H9 (cell line): ENCODE data around the gene DNMBP. TPM values are rescaled to one million over a fixed set of nuclear protein-coding genes. Genes with fewer than 3 reads are reported as not detected.

Experiments used
- DNase-seq: peaks from one replicate; pipeline ENCODE4 v3.0.0-alpha.2; 2017
- H2AFZ ChIP-seq: one replicate; pipeline ENCODE4 v1.6.1; 2013; ENCODE audit warnings: mild to moderate bottlenecking, low read length, control low read depth, moderate library complexity
- H2AK5ac ChIP-seq: 2 replicates; pipeline ENCODE4 v1.6.1; 2013; ENCODE audit warnings: low read length, control low read depth, mixed read lengths; ENCODE audit not compliant: insufficient read length
- H2BK120ac ChIP-seq: one replicate; pipeline ENCODE4 v1.6.1; 2013; ENCODE audit warnings: low read depth, mild to moderate bottlenecking, low read length, control low read depth, inconsistent platforms; ENCODE audit not compliant: poor library complexity, severe bottlenecking
- H2BK12ac ChIP-seq: 2 replicates; pipeline ENCODE4 v1.6.1; 2013; ENCODE audit warnings: low read length, control low read depth, mixed read lengths, low read depth; ENCODE audit not compliant: insufficient read length
- H2BK15ac ChIP-seq: 2 replicates; pipeline ENCODE4 v1.6.1; 2013; ENCODE audit warnings: low read depth, low read length, control low read depth
- H2BK20ac ChIP-seq: one replicate; pipeline ENCODE4 v1.6.1; 2013; ENCODE audit warnings: low read depth, mild to moderate bottlenecking, low read length, control low read depth, inconsistent platforms; ENCODE audit not compliant: poor library complexity, severe bottlenecking
- H2BK5ac ChIP-seq: 2 replicates; pipeline ENCODE4 v1.6.1; 2013; ENCODE audit warnings: low read length, control low read depth, mixed read lengths; ENCODE audit not compliant: insufficient read length
- H3K14ac ChIP-seq: 2 replicates; pipeline ENCODE4 v1.6.1; 2013; ENCODE audit warnings: low read length, control low read depth; ENCODE audit not compliant: insufficient read depth
- H3K18ac ChIP-seq: 2 replicates; pipeline ENCODE4 v1.6.1; 2013; ENCODE audit warnings: low read depth, mild to moderate bottlenecking, mixed read lengths, low read length, control low read depth; ENCODE audit not compliant: insufficient read length
- H3K23ac ChIP-seq: 2 replicates; pipeline ENCODE4 v1.6.1; 2013; ENCODE audit warnings: low read length, control low read depth, mixed read lengths, low read depth; ENCODE audit not compliant: insufficient read length
- H3K23me2 ChIP-seq: 2 replicates; pipeline ENCODE4 v1.6.1; 2013; ENCODE audit warnings: low read depth, mild to moderate bottlenecking, mixed read lengths, low read length, control low read depth; ENCODE audit not compliant: insufficient read length, poor library complexity, severe bottlenecking
- H3K27ac ChIP-seq: 2 replicates; pipeline ENCODE4 v1.5.1; 2013; ENCODE audit warnings: low read length, control low read depth, mixed read lengths, low read depth; ENCODE audit not compliant: insufficient read length
- H3K27me3 ChIP-seq: 2 replicates; pipeline ENCODE4 v1.6.1; 2013; ENCODE audit warnings: low read length, control low read depth, inconsistent platforms; ENCODE audit not compliant: insufficient read depth
- H3K4ac ChIP-seq: 2 replicates; pipeline ENCODE4 v1.6.1; 2013; ENCODE audit warnings: low read depth, mild to moderate bottlenecking, control low read depth, inconsistent platforms, low read length, moderate library complexity
- H3K4me1 ChIP-seq: 2 replicates; pipeline ENCODE4 v1.6.1; 2013; ENCODE audit warnings: low read length, control low read depth, inconsistent platforms; ENCODE audit not compliant: insufficient read depth
- H3K4me2 ChIP-seq: 2 replicates; pipeline ENCODE4 v1.6.1; 2013; ENCODE audit warnings: low read length, control low read depth, mixed read lengths; ENCODE audit not compliant: insufficient read length, insufficient read depth
- H3K56ac ChIP-seq: 2 replicates; pipeline ENCODE4 v1.6.1; 2013; ENCODE audit warnings: low read depth, mild to moderate bottlenecking, mixed read lengths, low read length, control low read depth; ENCODE audit not compliant: insufficient read length
- H3K79me1 ChIP-seq: 2 replicates; pipeline ENCODE4 v1.6.1; 2013; ENCODE audit warnings: low read depth, mild to moderate bottlenecking, moderate library complexity, low read length, control low read depth, inconsistent platforms; ENCODE audit not compliant: insufficient read depth, poor library complexity, severe bottlenecking
- H3K79me2 ChIP-seq: 2 replicates; pipeline ENCODE4 v1.6.1; 2013; ENCODE audit warnings: low read length, control low read depth, inconsistent platforms; ENCODE audit not compliant: insufficient read depth
- H3K9ac ChIP-seq: 2 replicates; pipeline ENCODE4 v1.6.1; 2013; ENCODE audit warnings: low read length, control low read depth, mixed read lengths; ENCODE audit not compliant: insufficient read length; ENCODE audit errors: extremely low read depth
- H3K9me3 ChIP-seq: one replicate; pipeline ENCODE4 v1.6.1; 2013; ENCODE audit warnings: low read depth, low read length, inconsistent platforms; ENCODE audit not compliant: control insufficient read depth
- H3T11ph ChIP-seq: one replicate; pipeline ENCODE4 v1.6.1; 2013; ENCODE audit warnings: mild to moderate bottlenecking, low read length, control low read depth, inconsistent platforms
- H4K20me1 ChIP-seq: one replicate; pipeline ENCODE4 v1.6.1; 2013; ENCODE audit not compliant: control insufficient read depth, insufficient read length, insufficient read depth
- H4K5ac ChIP-seq: 2 replicates; pipeline ENCODE4 v1.6.1; 2013; ENCODE audit warnings: low read depth, mild to moderate bottlenecking, mixed read lengths, low read length, control low read depth; ENCODE audit not compliant: insufficient read length
- H4K8ac ChIP-seq: replicated peaks from 2 replicates; pipeline ENCODE4 v1.6.1; 2013; ENCODE audit warnings: low read length, control low read depth, mixed read lengths, low read depth; ENCODE audit not compliant: insufficient read length
- H4K91ac ChIP-seq: 2 replicates; pipeline ENCODE4 v1.6.1; 2013; ENCODE audit warnings: low read depth, mild to moderate bottlenecking, moderate library complexity, mixed read lengths, low read length, control low read depth; ENCODE audit not compliant: insufficient read length
- H3K27ac Mint-ChIP-seq, 3 experiments: 2 replicates in 2 of 3; 3 replicates in 1 of 3; pipeline ENCODE4 v1.8.0; 2020 to 2021; ENCODE audit warnings: mixed read lengths in 3 of 3, mild to moderate bottlenecking in 1 of 3, moderate library complexity in 1 of 3
- H3K27me3 Mint-ChIP-seq: 2 replicates; pipeline ENCODE4 v1.8.0; 2021; ENCODE audit warnings: low read depth, mild to moderate bottlenecking, moderate library complexity, mixed read lengths
- H3K36me3 Mint-ChIP-seq, 3 experiments: 2 replicates in 2 of 3; 3 replicates in 1 of 3; pipeline ENCODE4 v1.8.0; 2020 to 2021; ENCODE audit warnings: low read depth in 3 of 3, mixed read lengths in 3 of 3; ENCODE audit not compliant: insufficient read depth in 1 of 3
- H3K4me1 Mint-ChIP-seq, 2 experiments: 2 replicates each; pipeline ENCODE4 v1.8.0; 2020; ENCODE audit warnings: mixed read lengths in 2 of 2
- H3K4me3 Mint-ChIP-seq, 2 experiments: 2 replicates in 1 of 2; 3 replicates in 1 of 2; pipeline ENCODE4 v1.8.0; 2020 to 2021; ENCODE audit warnings: mild to moderate bottlenecking in 2 of 2, mixed read lengths in 2 of 2, moderate library complexity in 1 of 2
- H3K9me3 Mint-ChIP-seq, 2 experiments: 2 replicates in 1 of 2; 3 replicates in 1 of 2; pipeline ENCODE4 v1.8.0; 2020; ENCODE audit warnings: mild to moderate bottlenecking in 2 of 2, mixed read lengths in 2 of 2, moderate library complexity in 1 of 2
- WGBS: extraction: QIAGEN DNeasy Blood & Tissue Kit; methylation state at CpG from one replicate; pipeline ENCODE4 v1.1.7; 2013; ENCODE audit warnings: missing lambda C conversion rate, low lambda C conversion rate, mixed read lengths; ENCODE audit not compliant: insufficient read length; ENCODE audit errors: extremely low coverage; 5-methylcytosine and 5-hydroxymethylcytosine counted together
- total RNA-seq: library from RNA; stranded (reverse); gene quantifications from 2 replicates; pipeline ENCODE4 v1.2.1, GENCODE V29; 2021
- TF ChIP-seq, protein P1 (sequence below): fragments of 200-600 bp; sonication (generic); conservative IDR thresholded peaks from 3 replicates; pipeline ENCODE4 v1.8.0; 2021; ENCODE audit warnings: antibody characterized with exemption, mild to moderate bottlenecking

Gene DNMBP
- total RNA-seq, 1 experiment from 2014 or later: 25.6 TPM

DNA sequence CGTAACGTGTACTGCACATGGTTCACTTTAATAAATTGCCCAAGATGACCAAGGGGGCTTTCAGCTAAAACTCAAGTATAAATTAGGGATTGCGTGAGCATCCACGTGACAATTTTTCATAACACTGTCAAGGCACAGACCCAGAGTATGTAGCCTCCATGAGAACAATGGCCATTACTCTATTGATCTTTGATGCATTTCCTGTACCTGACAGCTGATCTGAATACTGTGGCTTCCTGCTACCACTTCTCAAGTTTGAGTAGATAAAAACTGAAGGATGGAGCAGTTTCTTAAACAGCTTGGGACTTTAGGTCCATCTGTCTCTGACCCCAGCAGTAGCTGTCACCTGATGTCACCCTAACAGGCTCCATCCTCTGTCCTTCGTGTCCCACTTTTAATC lies 128.4 kb downstream of the DNMBP start:
- Histone ChIP-seq H2AK5ac (no peak overlapping the region), H3K9me3 (no peaks in the 10 kb centered on the region), H3K56ac (no peak overlapping the region), H2BK12ac (no peak overlapping the region), H3K14ac (no peak overlapping the region), H3K23ac (no peak overlapping the region), H4K5ac (no peak overlapping the region), H3K4me1 (no peaks in the 10 kb centered on the region), H2AFZ (no peak overlapping the region), H2BK120ac (no peak overlapping the region), H2BK20ac (no peak overlapping the region), H3K27me3 (no peaks in the 10 kb centered on the region), H3K23me2 (no peaks in the 10 kb centered on the region), H3T11ph (no peak overlapping the region), H3K79me1 (no peaks in the 10 kb centered on the region), H4K91ac (no peak overlapping the region), H2BK15ac (no peak overlapping the region), H2BK5ac (no peak overlapping the region), H3K4ac (no peak overlapping the region), H3K4me2 (no peak overlapping the region), H3K79me2 (no peaks in the 10 kb centered on the region), H3K9ac (no peak overlapping the region), H3K18ac (no peak overlapping the region), H4K8ac (no peak overlapping the region), H3K27ac (no peak overlapping the region), H4K20me1 (no peaks in the 10 kb centered on the region)
- H3K36me3 Mint-ChIP-seq: peaks cover 83 to 99% (median 97%) of the 10 kb centered on the region in 3 experiments
- H3K4me3 Mint-ChIP-seq: no peak overlapping the region
- TF ChIP-seq, protein P1, sequence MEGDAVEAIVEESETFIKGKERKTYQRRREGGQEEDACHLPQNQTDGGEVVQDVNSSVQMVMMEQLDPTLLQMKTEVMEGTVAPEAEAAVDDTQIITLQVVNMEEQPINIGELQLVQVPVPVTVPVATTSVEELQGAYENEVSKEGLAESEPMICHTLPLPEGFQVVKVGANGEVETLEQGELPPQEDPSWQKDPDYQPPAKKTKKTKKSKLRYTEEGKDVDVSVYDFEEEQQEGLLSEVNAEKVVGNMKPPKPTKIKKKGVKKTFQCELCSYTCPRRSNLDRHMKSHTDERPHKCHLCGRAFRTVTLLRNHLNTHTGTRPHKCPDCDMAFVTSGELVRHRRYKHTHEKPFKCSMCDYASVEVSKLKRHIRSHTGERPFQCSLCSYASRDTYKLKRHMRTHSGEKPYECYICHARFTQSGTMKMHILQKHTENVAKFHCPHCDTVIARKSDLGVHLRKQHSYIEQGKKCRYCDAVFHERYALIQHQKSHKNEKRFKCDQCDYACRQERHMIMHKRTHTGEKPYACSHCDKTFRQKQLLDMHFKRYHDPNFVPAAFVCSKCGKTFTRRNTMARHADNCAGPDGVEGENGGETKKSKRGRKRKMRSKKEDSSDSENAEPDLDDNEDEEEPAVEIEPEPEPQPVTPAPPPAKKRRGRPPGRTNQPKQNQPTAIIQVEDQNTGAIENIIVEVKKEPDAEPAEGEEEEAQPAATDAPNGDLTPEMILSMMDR: no peak
- H3K9me3 Mint-ChIP-seq: no peaks in the 10 kb centered on the region
- H3K27me3 Mint-ChIP-seq: no peaks in the 10 kb centered on the region
- no CpG with 5 or more reads among the region's 5 CpGs for WGBS
- H3K4me1 Mint-ChIP-seq: no peaks in the 10 kb centered on the region
- H3K27ac Mint-ChIP-seq: no peak overlapping the region
- DNase-seq: no peak
